GM21423 (cell line): Measurements from ENCODE around the gene ARGLU1.
"Not testable (repeated sequence)": the region's sequence is repeated elsewhere in the genome, so short reads cannot be mapped to it uniquely, and the experiment has no call there.

ENCODE experiments used
- ATAC-seq: cut with Tn5 transposase; IDR thresholded peaks from one replicate; pipeline ENCODE4 v1.9.1; 2021; ENCODE audit warnings: mild to moderate bottlenecking, moderate library complexity; ENCODE audit not compliant: unreplicated experiment

ARGLU1 gene

GRCh38 chr13:106567474-106568298, at the start of gene ARGLU1:
Gene ARGLU1, minus strand, starts transcription at chr13:106568137. Its CDS starts 218 bp downstream, at chr13:106567919.
- peak; percentile 78 for ATAC-seq

- no peak for ATAC-seq
Measured at GRCh38 chr13:106617561-106617960, 49.6 kb upstream of the ARGLU1 start.

- ATAC-seq: no peak
Measured at GRCh38 chr13:106616729-106617128, 48.8 kb upstream of the ARGLU1 start.

- ATAC-seq: no peak
Measured at GRCh38 chr13:106614874-106615273, 46.9 kb upstream of the ARGLU1 start.

- no peak for ATAC-seq
Measured at GRCh38 chr13:106612688-106613087, 44.8 kb upstream of the ARGLU1 start.

- no peak for ATAC-seq
Measured at GRCh38 chr13:106610486-106610885, 42.5 kb upstream of the ARGLU1 start.

- no peak for ATAC-seq
Measured at GRCh38 chr13:106609116-106609515, 41.2 kb upstream of the ARGLU1 start.

- ATAC-seq: no peak
Measured at GRCh38 chr13:106603546-106603945, 35.6 kb upstream of the ARGLU1 start.

GRCh38 chr13:106602178-106602577, 34.2 kb upstream of the ARGLU1 start:
- no peak for ATAC-seq

GRCh38 chr13:106601489-106601888, 33.6 kb upstream of the ARGLU1 start:
- ATAC-seq: no peak

GRCh38 chr13:106600798-106601135, 32.8 kb upstream of the ARGLU1 start:
- ATAC-seq: not testable (repeated sequence)

GRCh38 chr13:106599875-106600797, 32.2 kb upstream of the ARGLU1 start:
- ATAC-seq: no peak

GRCh38 chr13:106597749-106598395, 29.9 kb upstream of the ARGLU1 start:
- no peak for ATAC-seq

- no peak for ATAC-seq
Measured at GRCh38 chr13:106597186-106597585, 29.2 kb upstream of the ARGLU1 start.

GRCh38 chr13:106596275-106596937, 28.5 kb upstream of the ARGLU1 start:
- ATAC-seq: no peak

GRCh38 chr13:106595625-106596024, 27.7 kb upstream of the ARGLU1 start:
- no peak for ATAC-seq

- no peak for ATAC-seq
Measured at GRCh38 chr13:106594980-106595379, 27.0 kb upstream of the ARGLU1 start.

GRCh38 chr13:106593132-106593531, 25.2 kb upstream of the ARGLU1 start:
- ATAC-seq: no peak

- no peak for ATAC-seq
Measured at GRCh38 chr13:106591299-106591698, 23.4 kb upstream of the ARGLU1 start.

- ATAC-seq: no peak
Measured at GRCh38 chr13:106589716-106590115, 21.8 kb upstream of the ARGLU1 start.

GRCh38 chr13:106588367-106588766, 20.4 kb upstream of the ARGLU1 start:
- no peak for ATAC-seq
